Measurements from ENCODE around the gene FBXL17.

- TF ChIP-seq CTCF (IDR thresholded peaks at IDR 0.05) (no peak), MEF2A (IDR thresholded peaks at IDR 0.05; ENCODE audit: borderline replicate concordance, low read depth) (no peak), GATA2 (CRISPR knock-in tag; IDR thresholded peaks at IDR 0.05) (no peak), RAD21 (IDR thresholded peaks at IDR 0.05; ENCODE audit: low read length) (no peak), TAF1 (IDR thresholded peaks at IDR 0.05; ENCODE audit: borderline replicate concordance, low read depth, low read length) (no peak), EZH2phosphoT487 (IDR thresholded peaks at IDR 0.05; ENCODE audit: borderline replicate concordance, low read depth) (no peak), POLR2AphosphoS5 (IDR thresholded peaks at IDR 0.05; ENCODE audit: low read depth, low read length) (no peak), IRF3 (IDR thresholded peaks at IDR 0.05; ENCODE audit: low read depth, low read length) (no peak)
These were observed 402.0 kb downstream of the FBXL17 start for GRCh38 chr5:107979900-107980299.

Measured in SK-N-SH (cell line).